Measurements from ENCODE around the gene SARS1.

SARS1 gene

GRCh38 chr1:109225711-109226445 is 12.2 kb downstream of the SARS1 start:
- no peak overlapping the region for H3K4me3 ChIP-seq (ENCODE audit: low read depth, low read length)
- no peak for DNase-seq (ENCODE audit: low read depth)
- no peak for TF ChIP-seq CTCF (IDR thresholded peaks at IDR 0.05; ENCODE audit: control insufficient read depth, extremely low read depth, insufficient read depth)

- TF ChIP-seq CTCF (IDR thresholded peaks at IDR 0.05; ENCODE audit: control insufficient read depth, extremely low read depth, insufficient read depth): no peak
- no peak overlapping the region for H3K4me3 ChIP-seq (ENCODE audit: low read depth, low read length)
- no peak for DNase-seq (ENCODE audit: low read depth)
Observed at GRCh38 chr1:109228167-109228566, 14.4 kb downstream of the SARS1 start.

GRCh38 chr1:109229531-109230127 is 15.9 kb downstream of the SARS1 start:
- no peak for TF ChIP-seq CTCF (IDR thresholded peaks at IDR 0.05; ENCODE audit: control insufficient read depth, extremely low read depth, insufficient read depth)
- DNase-seq (ENCODE audit: low read depth): no peak
- no peak overlapping the region for H3K4me3 ChIP-seq (ENCODE audit: low read depth, low read length)

GRCh38 chr1:109231066-109231465 is 17.3 kb downstream of the SARS1 start:
- no peak overlapping the region for H3K4me3 ChIP-seq (ENCODE audit: low read depth, low read length)
- no peak for DNase-seq (ENCODE audit: low read depth)
- TF ChIP-seq CTCF (IDR thresholded peaks at IDR 0.05; ENCODE audit: control insufficient read depth, extremely low read depth, insufficient read depth): no peak

- no peak overlapping the region for H3K4me3 ChIP-seq (ENCODE audit: low read depth, low read length)
- no peak for TF ChIP-seq CTCF (IDR thresholded peaks at IDR 0.05; ENCODE audit: control insufficient read depth, extremely low read depth, insufficient read depth)
- no peak for DNase-seq (ENCODE audit: low read depth)
Observed at GRCh38 chr1:109235137-109235536, 21.4 kb downstream of the SARS1 start.

- H3K4me3 ChIP-seq (ENCODE audit: low read depth, low read length): no peak overlapping the region
- DNase-seq (ENCODE audit: low read depth): no peak
- TF ChIP-seq CTCF (IDR thresholded peaks at IDR 0.05; ENCODE audit: control insufficient read depth, extremely low read depth, insufficient read depth): no peak
Observed at GRCh38 chr1:109237512-109237911, 23.8 kb downstream of the SARS1 start.

GRCh38 chr1:109238382-109238781 is 24.7 kb downstream of the SARS1 start:
- no peak overlapping the region for H3K4me3 ChIP-seq (ENCODE audit: low read depth, low read length)
- no peak for TF ChIP-seq CTCF (IDR thresholded peaks at IDR 0.05; ENCODE audit: control insufficient read depth, extremely low read depth, insufficient read depth)
- DNase-seq (ENCODE audit: low read depth): no peak

Data from LNCaP clone FGC (cell line).